GM23338 (cell line): ENCODE measurements around the gene DCST1. TPM values are rescaled to one million over a fixed set of nuclear protein-coding genes. Genes with fewer than 3 reads are reported as not detected.

Source experiments
- ATAC-seq: fragments of 200-7000 bp; cut with Tn5 transposase; 3 replicates; pipeline ENCODE4 v1.9.1; 2020
- DNase-seq: peaks from one replicate; pipeline ENCODE4 v3.0.0-alpha.2; 2015; ENCODE audit warnings: low spot score
- H2AFZ ChIP-seq: fragments of 200-600 bp; sonication (generic); 2 replicates; pipeline ENCODE4 v1.8.0; 2016; ENCODE audit warnings: antibody characterized with exemption, mild to moderate bottlenecking, moderate library complexity
- H3F3A ChIP-seq: fragments of 200-600 bp; sonication (generic); replicated peaks from 2 replicates; pipeline ENCODE4 v1.8.0; 2017; ENCODE audit warnings: antibody characterized with exemption, mixed run types, low read depth
- H3K27ac ChIP-seq: fragments of 200-600 bp; sonication (generic); 2 replicates; pipeline ENCODE4 v1.6.1; 2016; ENCODE audit warnings: low read depth
- H3K27me3 ChIP-seq: fragments of 200-600 bp; sonication (generic); 2 replicates; pipeline ENCODE4 v1.8.0; 2016; ENCODE audit warnings: mild to moderate bottlenecking, mixed run types, moderate library complexity; ENCODE audit not compliant: insufficient read depth
- H3K36me3 ChIP-seq: fragments of 200-600 bp; sonication (generic); 2 replicates; pipeline ENCODE4 v1.8.0; 2016; ENCODE audit warnings: mild to moderate bottlenecking; ENCODE audit not compliant: insufficient read depth
- H3K4me1 ChIP-seq: fragments of 200-600 bp; sonication (generic); 2 replicates; pipeline ENCODE4 v1.8.0; 2016; ENCODE audit warnings: mild to moderate bottlenecking, moderate library complexity; ENCODE audit not compliant: insufficient read depth
- H3K4me2 ChIP-seq: fragments of 200-600 bp; sonication (generic); 2 replicates; pipeline ENCODE4 v1.7.1; 2017; ENCODE audit warnings: mixed run types
- H3K4me3 ChIP-seq: fragments of 200-600 bp; sonication (generic); 2 replicates; pipeline ENCODE4 v1.6.1; 2016; ENCODE audit warnings: mixed run types
- H3K79me2 ChIP-seq: fragments of 200-600 bp; sonication (generic); replicated peaks from 2 replicates; pipeline ENCODE4 v1.8.0; 2017; ENCODE audit warnings: mild to moderate bottlenecking; ENCODE audit not compliant: insufficient read depth
- H3K9me2 ChIP-seq: fragments of 200-600 bp; sonication (generic); 2 replicates; pipeline ENCODE4 v1.8.0; 2017; ENCODE audit not compliant: insufficient read depth
- H4K20me1 ChIP-seq: fragments of 200-600 bp; sonication (generic); replicated peaks from 2 replicates; pipeline ENCODE4 v1.8.0; 2017; ENCODE audit warnings: mild to moderate bottlenecking; ENCODE audit not compliant: insufficient read depth
- H3K27ac Mint-ChIP-seq: 2 replicates; pipeline ENCODE4 v1.8.0; 2020; ENCODE audit warnings: inconsistent platforms, mild to moderate bottlenecking, moderate library complexity, mixed read lengths
- H3K27me3 Mint-ChIP-seq: 3 replicates; pipeline ENCODE4 v1.8.0; 2022; ENCODE audit warnings: low read depth, mild to moderate bottlenecking, moderate library complexity, mixed read lengths, inconsistent platforms; ENCODE audit not compliant: insufficient read depth, poor library complexity
- H3K36me3 Mint-ChIP-seq: 3 replicates; pipeline ENCODE4 v1.8.0; 2021; ENCODE audit warnings: low read depth, mild to moderate bottlenecking, inconsistent platforms, moderate library complexity, mixed read lengths
- H3K4me1 Mint-ChIP-seq: 3 replicates; pipeline ENCODE4 v1.8.0; 2020; ENCODE audit warnings: mild to moderate bottlenecking, inconsistent platforms, mixed read lengths
- H3K4me3 Mint-ChIP-seq: 3 replicates; pipeline ENCODE4 v1.8.0; 2021; ENCODE audit warnings: moderate library complexity, mild to moderate bottlenecking, inconsistent platforms, mixed read lengths
- H3K9me3 Mint-ChIP-seq: 3 replicates; pipeline ENCODE4 v1.8.0; 2020; ENCODE audit warnings: moderate library complexity, mild to moderate bottlenecking, inconsistent platforms, mixed read lengths
- CREB1 ChIP-seq: fragments of 250-450 bp; sonication (Bioruptor Pico); IDR thresholded peaks from 2 replicates; pipeline ENCODE4 v1.5.0; 2020; ENCODE audit warnings: low read depth, mild to moderate bottlenecking, moderate library complexity
- EZH2 ChIP-seq: fragments of 200-600 bp; sonication (generic); IDR thresholded peaks from one replicate; pipeline ENCODE4 v1.8.0; 2017; ENCODE audit warnings: antibody characterized with exemption, mild to moderate bottlenecking, low read depth; ENCODE audit not compliant: unreplicated experiment
- EZH2phosphoT487 ChIP-seq: fragments of 200-600 bp; sonication (generic); IDR thresholded peaks from one replicate; pipeline ENCODE4 v1.8.1; 2018; ENCODE audit warnings: antibody characterized with exemption; ENCODE audit not compliant: unreplicated experiment
- JUNB ChIP-seq: IDR thresholded peaks from one replicate; pipeline ENCODE4 v1.6.1; 2016; ENCODE audit warnings: antibody characterized with exemption; ENCODE audit not compliant: unreplicated experiment
- NANOG ChIP-seq: IDR thresholded peaks from 2 replicates; pipeline ENCODE4 v1.6.1; 2016; ENCODE audit warnings: antibody characterized with exemption, borderline replicate concordance
- POLR2AphosphoS5 ChIP-seq: IDR thresholded peaks from 2 replicates; pipeline ENCODE4 v1.6.1; 2016; ENCODE audit warnings: antibody characterized with exemption, low read depth
- STAT1 ChIP-seq: IDR thresholded peaks from one replicate; pipeline ENCODE4 v1.6.1; 2016; ENCODE audit warnings: antibody characterized with exemption; ENCODE audit not compliant: unreplicated experiment
- ZNF114 ChIP-seq: fragments of 250-450 bp; sonication (Bioruptor Pico); IDR thresholded peaks from 2 replicates; pipeline ENCODE4 v1.5.0; 2020; ENCODE audit warnings: mild to moderate bottlenecking, moderate library complexity
- ZNF331 ChIP-seq: fragments of 250-450 bp; sonication (Bioruptor Pico); IDR thresholded peaks from 2 replicates; pipeline ENCODE4 v1.5.0; 2020; ENCODE audit warnings: low read depth, mild to moderate bottlenecking, moderate library complexity
- ZNF462 ChIP-seq: fragments of 250-450 bp; sonication (Bioruptor Pico); IDR thresholded peaks from 2 replicates; pipeline ENCODE4 v1.5.0; 2020; ENCODE audit warnings: mild to moderate bottlenecking, moderate library complexity
- polyA plus RNA-seq: library from polyadenylated mRNA; unstranded; fragments of >200 nt; fragmentation: Nextera tagmentation; extraction: Ambion mirVana; gene quantifications from 2 replicates; pipeline ENCODE4 v1.2.1, GENCODE V29; 2016
- total RNA-seq: library from RNA; depleted of rRNA; stranded (reverse); fragments of >200 nt; shearing (Covaris generic); gene quantifications from 2 replicates; pipeline ENCODE4 v1.2.3, GENCODE V29; 2014
- TF ChIP-seq, protein P1 (sequence below), 2 experiments: fragments of 200-600 bp in 1 of 2; sonication (generic) in 1 of 2; conservative IDR thresholded peaks; 2 replicates each; pipeline versions ENCODE4 v1.5.1 to v1.6.1; 2016 to 2017; ENCODE audit warnings: antibody characterized with exemption in 2 of 2, low read depth in 2 of 2, mild to moderate bottlenecking in 2 of 2, moderate library complexity in 1 of 2
- TF ChIP-seq, protein P2 (sequence below): IDR thresholded peaks from one replicate; pipeline ENCODE4 v1.6.1; 2018; ENCODE audit warnings: antibody characterized with exemption; ENCODE audit not compliant: unreplicated experiment
- TF ChIP-seq, protein P3 (sequence below): IDR thresholded peaks from 2 replicates; pipeline ENCODE4 v1.6.1; 2016; ENCODE audit warnings: antibody characterized with exemption

The DCST1 gene
- total and polyA plus RNA-seq, 2 experiments from 2014 or later: not detected

GRCh38 chr1:154994269-154994587 lies 39.4 kb upstream of the DCST1 start:
- Mint-ChIP-seq H3K9me3 (no peaks in the 10 kb centered on the region), H3K4me3 (no peak overlapping the region; the same call in 2 of the 3 replicates), H3K27ac (no peak overlapping the region), H3K36me3 (peaks cover 18% of the 10 kb centered on the region), H3K27me3 (peaks cover 15% of the 10 kb centered on the region), H3K4me1 (peaks cover 30% of the 10 kb centered on the region)
- Histone ChIP-seq H3K79me2 (no peaks in the 10 kb centered on the region; the same call in 1 of the 2 replicates), H3K4me2 (no peak overlapping the region), H3K27me3 (no peaks in the 10 kb centered on the region), H3K9me2 (no peaks in the 10 kb centered on the region), H3K36me3 (0 out of 2 replicates have a peak, but pooled peaks cover 5% of the 10 kb centered on the region), H3K4me3 (no peak overlapping the region), H4K20me1 (no peaks in the 10 kb centered on the region; the same call in 1 of the 2 replicates), H3K4me1 (peaks cover 5% of the 10 kb centered on the region; the same call in 1 of the 2 replicates), H3F3A (peaks cover 15% of the 10 kb centered on the region; the same call in 1 of the 2 replicates), H3K27ac (no peak overlapping the region), H2AFZ (no peak overlapping the region)
- TF ChIP-seq, protein P1, sequence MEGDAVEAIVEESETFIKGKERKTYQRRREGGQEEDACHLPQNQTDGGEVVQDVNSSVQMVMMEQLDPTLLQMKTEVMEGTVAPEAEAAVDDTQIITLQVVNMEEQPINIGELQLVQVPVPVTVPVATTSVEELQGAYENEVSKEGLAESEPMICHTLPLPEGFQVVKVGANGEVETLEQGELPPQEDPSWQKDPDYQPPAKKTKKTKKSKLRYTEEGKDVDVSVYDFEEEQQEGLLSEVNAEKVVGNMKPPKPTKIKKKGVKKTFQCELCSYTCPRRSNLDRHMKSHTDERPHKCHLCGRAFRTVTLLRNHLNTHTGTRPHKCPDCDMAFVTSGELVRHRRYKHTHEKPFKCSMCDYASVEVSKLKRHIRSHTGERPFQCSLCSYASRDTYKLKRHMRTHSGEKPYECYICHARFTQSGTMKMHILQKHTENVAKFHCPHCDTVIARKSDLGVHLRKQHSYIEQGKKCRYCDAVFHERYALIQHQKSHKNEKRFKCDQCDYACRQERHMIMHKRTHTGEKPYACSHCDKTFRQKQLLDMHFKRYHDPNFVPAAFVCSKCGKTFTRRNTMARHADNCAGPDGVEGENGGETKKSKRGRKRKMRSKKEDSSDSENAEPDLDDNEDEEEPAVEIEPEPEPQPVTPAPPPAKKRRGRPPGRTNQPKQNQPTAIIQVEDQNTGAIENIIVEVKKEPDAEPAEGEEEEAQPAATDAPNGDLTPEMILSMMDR (conservative IDR thresholded peaks at IDR 0.05; ENCODE audit: low read depth in 2 of 2): no peak
- TF ChIP-seq ZNF331 (CRISPR knock-in tag): no peak
- TF ChIP-seq STAT1: no peak
- TF ChIP-seq JUNB: no peak
- TF ChIP-seq EZH2phosphoT487: no peak
- TF ChIP-seq CREB1: no peak
- no peak for TF ChIP-seq NANOG
- TF ChIP-seq ZNF462 (CRISPR knock-in tag): no peak
- TF ChIP-seq EZH2: no peak
- TF ChIP-seq, protein P2, sequence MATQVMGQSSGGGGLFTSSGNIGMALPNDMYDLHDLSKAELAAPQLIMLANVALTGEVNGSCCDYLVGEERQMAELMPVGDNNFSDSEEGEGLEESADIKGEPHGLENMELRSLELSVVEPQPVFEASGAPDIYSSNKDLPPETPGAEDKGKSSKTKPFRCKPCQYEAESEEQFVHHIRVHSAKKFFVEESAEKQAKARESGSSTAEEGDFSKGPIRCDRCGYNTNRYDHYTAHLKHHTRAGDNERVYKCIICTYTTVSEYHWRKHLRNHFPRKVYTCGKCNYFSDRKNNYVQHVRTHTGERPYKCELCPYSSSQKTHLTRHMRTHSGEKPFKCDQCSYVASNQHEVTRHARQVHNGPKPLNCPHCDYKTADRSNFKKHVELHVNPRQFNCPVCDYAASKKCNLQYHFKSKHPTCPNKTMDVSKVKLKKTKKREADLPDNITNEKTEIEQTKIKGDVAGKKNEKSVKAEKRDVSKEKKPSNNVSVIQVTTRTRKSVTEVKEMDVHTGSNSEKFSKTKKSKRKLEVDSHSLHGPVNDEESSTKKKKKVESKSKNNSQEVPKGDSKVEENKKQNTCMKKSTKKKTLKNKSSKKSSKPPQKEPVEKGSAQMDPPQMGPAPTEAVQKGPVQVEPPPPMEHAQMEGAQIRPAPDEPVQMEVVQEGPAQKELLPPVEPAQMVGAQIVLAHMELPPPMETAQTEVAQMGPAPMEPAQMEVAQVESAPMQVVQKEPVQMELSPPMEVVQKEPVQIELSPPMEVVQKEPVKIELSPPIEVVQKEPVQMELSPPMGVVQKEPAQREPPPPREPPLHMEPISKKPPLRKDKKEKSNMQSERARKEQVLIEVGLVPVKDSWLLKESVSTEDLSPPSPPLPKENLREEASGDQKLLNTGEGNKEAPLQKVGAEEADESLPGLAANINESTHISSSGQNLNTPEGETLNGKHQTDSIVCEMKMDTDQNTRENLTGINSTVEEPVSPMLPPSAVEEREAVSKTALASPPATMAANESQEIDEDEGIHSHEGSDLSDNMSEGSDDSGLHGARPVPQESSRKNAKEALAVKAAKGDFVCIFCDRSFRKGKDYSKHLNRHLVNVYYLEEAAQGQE: no peak
- TF ChIP-seq, protein P3, sequence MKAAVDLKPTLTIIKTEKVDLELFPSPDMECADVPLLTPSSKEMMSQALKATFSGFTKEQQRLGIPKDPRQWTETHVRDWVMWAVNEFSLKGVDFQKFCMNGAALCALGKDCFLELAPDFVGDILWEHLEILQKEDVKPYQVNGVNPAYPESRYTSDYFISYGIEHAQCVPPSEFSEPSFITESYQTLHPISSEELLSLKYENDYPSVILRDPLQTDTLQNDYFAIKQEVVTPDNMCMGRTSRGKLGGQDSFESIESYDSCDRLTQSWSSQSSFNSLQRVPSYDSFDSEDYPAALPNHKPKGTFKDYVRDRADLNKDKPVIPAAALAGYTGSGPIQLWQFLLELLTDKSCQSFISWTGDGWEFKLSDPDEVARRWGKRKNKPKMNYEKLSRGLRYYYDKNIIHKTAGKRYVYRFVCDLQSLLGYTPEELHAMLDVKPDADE: no peak
- TF ChIP-seq ZNF114 (CRISPR knock-in tag): no peak
- no peak for TF ChIP-seq POLR2AphosphoS5
- DNase-seq: no peak
- ATAC-seq: no peak
